K562 (cell line): Measurements from ENCODE around the gene RAB24. TPM values are rescaled to one million over a fixed set of nuclear protein-coding genes. Genes with fewer than 3 reads are reported as not detected.

Experiments
- ARID2 ChIP-seq: fragments of 450-650 bp; IDR thresholded peaks from 2 replicates; pipeline ENCODE4 v1.6.1; 2017; ENCODE audit warnings: antibody characterized with exemption, mild to moderate bottlenecking
- ARID3A ChIP-seq: IDR thresholded peaks from 2 replicates; pipeline ENCODE4 v1.6.1; 2012; ENCODE audit warnings: low read depth, low read length, improper control_type of control experiment, borderline replicate concordance
- CREB1 ChIP-seq, 2 experiments: sonication (generic) in 1 of 2; formaldehyde crosslinking in 1 of 2; IDR thresholded peaks; 2 replicates each; pipeline versions ENCODE4 v1.6.1 to v1.8.0; 2012 to 2022; ENCODE audit warnings: inconsistent platforms in 1 of 2, mild to moderate bottlenecking in 1 of 2, missing genetic modification reagents in 1 of 2, moderate library complexity in 1 of 2
- FOXK2 ChIP-seq, 2 experiments: fragments of 450-650 bp; IDR thresholded peaks in 1 of 2; conservative IDR thresholded peaks in 1 of 2; 2 replicates each; pipeline ENCODE4 v1.6.1; 2016; ENCODE audit warnings: low read depth in 2 of 2, mild to moderate bottlenecking in 1 of 2
- NFRKB ChIP-seq: fragments of 450-650 bp; IDR thresholded peaks from 2 replicates; pipeline ENCODE4 v1.6.1; 2016; ENCODE audit warnings: low read depth
- PML ChIP-seq: IDR thresholded peaks from 2 replicates; pipeline ENCODE4 v1.6.1; 2012; ENCODE audit warnings: low read length, inconsistent platforms
- RCOR1 ChIP-seq, 2 experiments: IDR thresholded peaks; 2 replicates each; pipeline ENCODE4 v1.6.1; 2012; ENCODE audit warnings: low read depth in 2 of 2, low read length in 2 of 2, borderline replicate concordance in 1 of 2, improper control_type of control experiment in 1 of 2
- RHOXF2B ChIP-seq: fragments of 250-450 bp; sonication (Bioruptor Pico); conservative IDR thresholded peaks from 2 replicates; pipeline ENCODE4 v1.5.1; 2021
- UBTF ChIP-seq, 2 experiments: IDR thresholded peaks; 2 replicates each; pipeline ENCODE4 v1.6.1; 2012; ENCODE audit warnings: improper control_type of control experiment in 2 of 2, low read depth in 2 of 2, low read length in 2 of 2, borderline replicate concordance in 1 of 2
- USF1 ChIP-seq: sonication (generic); formaldehyde crosslinking; IDR thresholded peaks from 2 replicates; pipeline ENCODE4 v1.9.0; 2022; ENCODE audit warnings: mild to moderate bottlenecking, missing genetic modification reagents
- ZBTB33 ChIP-seq: sonication (generic); formaldehyde crosslinking; IDR thresholded peaks from 2 replicates; pipeline ENCODE4 v1.8.1; 2023; ENCODE audit warnings: mild to moderate bottlenecking, missing genetic modification reagents
- ZBTB43 ChIP-seq: sonication (generic); formaldehyde crosslinking; IDR thresholded peaks from 2 replicates; pipeline ENCODE4 v1.8.0; 2023; ENCODE audit warnings: mild to moderate bottlenecking, missing genetic modification reagents
- ZHX1 ChIP-seq: fragments of 150-350 bp; conservative IDR thresholded peaks from 2 replicates; pipeline ENCODE4 v1.6.1; 2014; ENCODE audit warnings: low read length
- ZNF444 ChIP-seq: fragments of 250-450 bp; sonication (Bioruptor Pico); IDR thresholded peaks from 2 replicates; pipeline ENCODE4 v1.4.0; 2020; ENCODE audit warnings: mild to moderate bottlenecking, moderate library complexity
- polyA plus RNA-seq, 8 experiments: library from polyadenylated mRNA; depleted of rRNA in 4 of 8; stranded (reverse) in 5 of 8; unstranded in 3 of 8; fragments of >200 nt; fragmentation: Nextera tagmentation in 2 of 8; fragmentation: Illumina TruSeq in 1 of 8; extraction: Ambion mirVana in 2 of 8; extraction: Trizol in 1 of 8; gene quantifications; 2 replicates each; pipeline versions ENCODE4 v1.2.1 to v1.2.3, GENCODE V29; 2011 to 2014; ENCODE audit warnings: inconsistent platforms in 1 of 8, missing spikeins in 1 of 8
- total RNA-seq, 7 experiments: library from RNA; depleted of rRNA in 6 of 7; stranded (reverse); fragments of >200 nt in 6 of 7; fragmentation: Illumina TruSeq in 2 of 7; extraction: Trizol in 2 of 7; gene quantifications; 2 replicates each; pipeline versions ENCODE4 v1.2.1 to v1.2.3, GENCODE V29; 2011 to 2021; ENCODE audit warnings: low replicate concordance in 1 of 7

Gene RAB24
- total and polyA plus RNA-seq, 9 of the 15 experiments (the other 6 are each of a cell fraction or from before 2014, with no cell fraction given): 13.9 to 107 (median 34.8) TPM

GRCh38 chr5:177303121-177303924 is at the start of gene RAB24, which contains the start of gene PRELID1 (continued):
- TF ChIP-seq USF1 (CRISPR knock-in tag) (peak; percentile 96), ZBTB43 (no peak), ARID3A (no peak), PML (peak; percentile 44), CREB1 (IDR thresholded peaks at IDR 0.05) (peak; percentile 85), CREB1 (CRISPR knock-in tag; IDR thresholded peaks at IDR 0.05) (peak; percentile 70; the same call in 1 of the 2 replicates), NFRKB (0 out of 2 replicates have a peak, but pooled peaks have one; percentile 42), UBTF (IDR thresholded peaks at IDR 0.05; ENCODE audit: borderline replicate concordance in 1 of 2, low read depth in 2 of 2, low read length in 2 of 2) (0 out of 4 replicates have a peak, but pooled peaks of 1 of the 2 experiments have one; percentile 17), ZNF444 (no peak), ZHX1 (no peak), RHOXF2B (CRISPR knock-in tag) (no peak), ZBTB33 (CRISPR knock-in tag) (peak; percentile 57; the same call in 1 of the 2 replicates), RCOR1 (IDR thresholded peaks at IDR 0.05; ENCODE audit: borderline replicate concordance in 1 of 2, low read depth in 2 of 2, low read length in 2 of 2) (0 out of 4 replicates have a peak, but pooled peaks of 1 of the 2 experiments have one; percentile 20), FOXK2 (conservative IDR thresholded peaks at IDR 0.05 in 1 of 2, IDR thresholded peaks at IDR 0.05 in 1 of 2; ENCODE audit: low read depth in 2 of 2) (no peak), ARID2 (0 out of 2 replicates have a peak, but pooled peaks have one; percentile 14)
